Lower lobe of right lung (tissue), 2 donors: ENCODE data around the gene SPTB. TPM values are rescaled to one million over a fixed set of nuclear protein-coding genes. Genes with fewer than 3 reads are reported as not detected.

ENCODE experiments used
- ATAC-seq, 2 donors: fragments of 200-7000 bp; cut with Tn5 transposase; one replicate each; pipeline ENCODE4 v1.9.1; 2020 to 2022; ENCODE audit warnings: mild to moderate bottlenecking in 2 of 2, moderate library complexity in 2 of 2
- DNase-seq: peaks from one replicate; pipeline ENCODE4 v3.0.0-alpha.2; 2020
- H3K27ac ChIP-seq: fragments of 200-600 bp; one replicate; pipeline ENCODE4 v1.8.0; 2022
- H3K27me3 ChIP-seq: fragments of 200-600 bp; one replicate; pipeline ENCODE4 v1.8.0; 2022; ENCODE audit warnings: low read depth
- H3K36me3 ChIP-seq: fragments of 200-600 bp; one replicate; pipeline ENCODE4 v1.8.0; 2022; ENCODE audit warnings: mild to moderate bottlenecking
- H3K4me1 ChIP-seq: fragments of 200-600 bp; one replicate; pipeline ENCODE4 v1.8.0; 2022
- H3K4me3 ChIP-seq: fragments of 200-600 bp; one replicate; pipeline ENCODE4 v1.8.0; 2022; ENCODE audit warnings: mild to moderate bottlenecking
- H3K9me3 ChIP-seq: fragments of 200-600 bp; one replicate; pipeline ENCODE4 v1.8.0; 2022
- CTCF ChIP-seq: fragments of 200-600 bp; IDR thresholded peaks from one replicate; pipeline ENCODE4 v1.8.0; 2022; ENCODE audit warnings: antibody characterized with exemption, mild to moderate bottlenecking
- intact Hi-C: fragments of 100-400 bp; cut with DNase I; formaldehyde crosslinking; loops from one replicate; pipeline ENCODE4 v1.11.0; 2022
- microRNA-seq: library from miRNA; unstranded; fragments of <30 nt; microRNA quantifications from one replicate; pipeline ENCODE4 v1.2.0, GENCODE V29; 2020; ENCODE audit warnings: borderline number of aligned reads
- total RNA-seq: library from RNA; stranded (reverse); fragmentation: NEBNext Ultra II Directional; extraction: Animal tissue kit (Norgen Biotek cat#: 25700); gene quantifications from one replicate; pipeline ENCODE4 v1.2.1, GENCODE V29; 2021
- donor health status: DM: no; HTN: yes; CAD: no; lungs with severe emphysema.

SPTB gene
- total RNA-seq, 1 donor from 2014 or later, result 2.5 TPM

GRCh38 chr14:64700290-64700689, 179.4 kb downstream of the SPTB start:
- no peak for TF ChIP-seq CTCF
- ATAC-seq (no peak), DNase-seq (no peak)
- Histone ChIP-seq H3K4me1 (peaks cover 44% of the 10 kb centered on the region), H3K9me3 (no peaks in the 10 kb centered on the region), H3K4me3 (no peak overlapping the region), H3K27ac (no peak overlapping the region), H3K36me3 (no peaks in the 10 kb centered on the region), H3K27me3 (peaks cover 24% of the 10 kb centered on the region)
- intact Hi-C loops, result no loop called here

- Histone ChIP-seq H3K9me3 (no peaks in the 10 kb centered on the region), H3K27me3 (peaks cover 23% of the 10 kb centered on the region), H3K27ac (no peak overlapping the region), H3K4me3 (no peak overlapping the region), H3K36me3 (no peaks in the 10 kb centered on the region), H3K4me1 (peaks cover 44% of the 10 kb centered on the region)
- no peak for DNase-seq
- no peak for TF ChIP-seq CTCF
- intact Hi-C loops, result no loop called here
- peak; percentile 71 to 72 for ATAC-seq
Measured at GRCh38 chr14:64698903-64699302, 180.8 kb downstream of the SPTB start.

GRCh38 chr14:64696355-64696857, 183.3 kb downstream of the SPTB start:
- no peak for DNase-seq

More at GRCh38 chr14:64696355-64696857, 183.3 kb downstream of the SPTB start:
- Histone ChIP-seq H3K27me3 (peaks cover under 1% of the 10 kb centered on the region), H3K36me3 (no peaks in the 10 kb centered on the region), H3K4me3 (no peak overlapping the region), H3K4me1 (peaks cover 30% of the 10 kb centered on the region), H3K9me3 (no peaks in the 10 kb centered on the region), H3K27ac (no peak overlapping the region)
- TF ChIP-seq CTCF, result no peak
- ATAC-seq, result peak; percentile 45 to 60
- intact Hi-C loops, result no loop called here

Small RNA genes within 50 kb of the gene (microRNA-seq; reads per million reads assigned to microRNA genes)
- not detected for gene MIR7855

Other genes with a start within 250 kb of the SPTB start
- 33.1 TPM for gene PLEKHG3, start 175.5 kb downstream of the SPTB start, total RNA-seq
- 72.6 TPM for gene CHURC1, start 34.5 kb upstream of the SPTB start, total RNA-seq
- not detected for gene GPX2, start 62.8 kb upstream of the SPTB start, total RNA-seq
- 13.8 TPM for gene RAB15, start 92.4 kb upstream of the SPTB start, total RNA-seq
- 14.0 TPM for gene FNTB, start 107.0 kb upstream of the SPTB start, total RNA-seq
- gene MAX, start 222.6 kb upstream of the SPTB start, total RNA-seq, result 105 TPM